Superior temporal gyrus (tissue), 1 donor: ENCODE results near the gene OR13C8.

Source experiments
- DNase-seq: peaks from one replicate; pipeline ENCODE4 v3.0.0-alpha.2; 2016; ENCODE audit errors: extremely low spot score

OR13C8 gene

GRCh38 chr9:104611213-104611612, 42.2 kb downstream of the OR13C8 start:
- no peak for DNase-seq

- DNase-seq, result no peak
Measured at GRCh38 chr9:104617418-104617817, 48.5 kb downstream of the OR13C8 start.

- DNase-seq, result no peak
Measured at GRCh38 chr9:104618104-104618503, 49.1 kb downstream of the OR13C8 start, which contains the start of gene OR13C9. OR13C9 (minus strand) TSS chr9:104618204; CDS start chr9:104618204, 0 bp downstream.
